HepG2 (cell line): Measurements from ENCODE around the gene THBD. TPM values are rescaled to one million over a fixed set of nuclear protein-coding genes. Genes with fewer than 3 reads are reported as not detected.

Experiments used
- ATAC-seq: fragments of 200-7000 bp; cut with Tn5 transposase; 3 replicates; pipeline ENCODE4 v1.9.1; 2020; ENCODE audit warnings: mild to moderate bottlenecking, moderate library complexity
- BruUV-seq: library from RNA; stranded (reverse); fragments of 400-500 nt; replicated peaks from 2 replicates; lab custom pipeline; 2021; lab: Mats Ljungman, UMichigan
- CTCF ChIA-PET: fragments of 300-600 bp; formaldehyde crosslinking; extraction: SDS; loops from one replicate; lab custom pipeline; 2021; ENCODE audit warnings: low total read pairs, inconsistent platforms, low intra/inter-chr PET ratio; lab: Yijun Ruan, JAX
- POLR2A ChIA-PET: fragments of 350-600 bp; sonication (Branson Sonifier 250); formaldehyde crosslinking; loops from one replicate; lab custom pipeline; 2020; ENCODE audit warnings: antibody characterized with exemption, inconsistent platforms; lab: Yijun Ruan, JAX
- DNase-seq: peaks from one replicate; pipeline ENCODE4 v3.0.0-alpha.2; 2015; ENCODE audit warnings: low spot score
- FAIRE-seq: peaks from 3 replicates; lab custom pipeline; 2011; peaks lifted over from hg19 to GRCh38; lab: Jason Lieb, UNC
- H2AFZ ChIP-seq: one replicate; pipeline ENCODE4 v1.6.1; 2011; ENCODE audit warnings: low read length, inconsistent platforms
- H3K27ac ChIP-seq: fragments of 300-600 bp; 3 replicates; pipeline ENCODE4 v1.8.0; 2011; ENCODE audit warnings: mixed run types, mild to moderate bottlenecking, mixed read lengths, low read length, inconsistent platforms; ENCODE audit not compliant: insufficient read depth; ENCODE audit errors: extremely low read length
- H3K27me3 ChIP-seq, 2 experiments: fragments of 200-600 bp in 1 of 2; 2 replicates in 1 of 2; 3 replicates in 1 of 2; pipeline versions ENCODE4 v1.6.0 to v1.8.0; 2011; ENCODE audit warnings: low read length in 2 of 2, mild to moderate bottlenecking in 2 of 2, moderate library complexity in 2 of 2, inconsistent platforms in 1 of 2; ENCODE audit not compliant: insufficient read depth in 2 of 2, control insufficient read depth in 1 of 2
- H3K36me3 ChIP-seq, 2 experiments: fragments of 200-600 bp in 1 of 2; replicated peaks in 1 of 2; 2 replicates in 1 of 2; 3 replicates in 1 of 2; pipeline versions ENCODE4 v1.5.1 to v1.8.0; 2011; ENCODE audit warnings: low read length in 2 of 2, inconsistent platforms in 1 of 2; ENCODE audit not compliant: insufficient read depth in 2 of 2, control insufficient read depth in 1 of 2
- H3K4me1 ChIP-seq: 2 replicates; pipeline ENCODE4 v1.5.1; 2012; ENCODE audit warnings: low read length, inconsistent platforms; ENCODE audit not compliant: insufficient read depth
- H3K4me2 ChIP-seq: 2 replicates; pipeline ENCODE4 v1.6.0; 2011; ENCODE audit warnings: low read depth, low read length, inconsistent platforms
- H3K4me3 ChIP-seq, 3 experiments: fragments of 200-600 bp in 1 of 3; sonication (generic), shearing (Covaris generic) in 1 of 3; replicated peaks in 1 of 3; 2 replicates each; pipeline ENCODE4 v1.5.1; 2011 to 2016; ENCODE audit warnings: low read length in 3 of 3, inconsistent platforms in 2 of 3, low read depth in 2 of 3, mild to moderate bottlenecking in 2 of 3, control low read depth in 1 of 3, mixed read lengths in 1 of 3; ENCODE audit not compliant: insufficient read depth in 1 of 3
- H3K79me2 ChIP-seq: one replicate; pipeline ENCODE4 v1.6.1; 2011; ENCODE audit warnings: low read length, inconsistent platforms; ENCODE audit not compliant: insufficient read depth
- H3K9ac ChIP-seq: 2 replicates; pipeline ENCODE4 v1.6.0; 2011; ENCODE audit warnings: mild to moderate bottlenecking, low read depth, low read length, inconsistent platforms; ENCODE audit not compliant: insufficient read depth
- H3K9me3 ChIP-seq: 2 replicates; pipeline ENCODE4 v1.5.1; 2012; ENCODE audit warnings: mild to moderate bottlenecking, low read length
- H4K20me1 ChIP-seq: 2 replicates; pipeline ENCODE4 v1.6.0; 2011; ENCODE audit warnings: inconsistent platforms, mild to moderate bottlenecking, low read length, moderate library complexity; ENCODE audit not compliant: insufficient read depth
- CREB1 ChIP-seq, 2 experiments: fragments of 450-650 bp in 1 of 2; IDR thresholded peaks; 2 replicates each; pipeline ENCODE4 v1.6.1; 2016 to 2017; ENCODE audit warnings: control low read depth in 1 of 2, mild to moderate bottlenecking in 1 of 2, missing compliant biosample characterization in 1 of 2, missing genetic modification characterization in 1 of 2
- HINFP ChIP-seq: sonication (generic); formaldehyde crosslinking; IDR thresholded peaks from 2 replicates; pipeline ENCODE4 v1.4.0; 2020; ENCODE audit warnings: low read depth, mild to moderate bottlenecking, missing genetic modification reagents
- HMG20A ChIP-seq: IDR thresholded peaks from 2 replicates; pipeline ENCODE4 v1.6.1; 2016; ENCODE audit warnings: borderline replicate concordance
- IRX3 ChIP-seq: sonication (generic); formaldehyde crosslinking; IDR thresholded peaks from 2 replicates; pipeline ENCODE4 v1.8.1; 2023; ENCODE audit warnings: mild to moderate bottlenecking, low read depth, missing genetic modification reagents, borderline replicate concordance
- MED13 ChIP-seq: sonication (generic); formaldehyde crosslinking; IDR thresholded peaks from 2 replicates; pipeline ENCODE4 v1.5.0; 2020; ENCODE audit warnings: missing genetic modification reagents
- NKX3-1 ChIP-seq: sonication (generic); formaldehyde crosslinking; IDR thresholded peaks from 2 replicates; pipeline ENCODE4 v1.5.0; 2020; ENCODE audit warnings: missing genetic modification reagents
- U2AF2 ChIP-seq: fragments of 200-400 bp; formaldehyde crosslinking; IDR thresholded peaks from 2 replicates; pipeline ENCODE4 v1.6.1; 2017; ENCODE audit warnings: low read depth, mild to moderate bottlenecking, low read length
- YEATS4 ChIP-seq: sonication (generic); formaldehyde crosslinking; IDR thresholded peaks from 2 replicates; pipeline ENCODE4 v1.4.0; 2020; ENCODE audit warnings: missing genetic modification reagents, borderline replicate concordance
- ZC3H13 ChIP-seq: sonication (generic); formaldehyde crosslinking; IDR thresholded peaks from 2 replicates; pipeline ENCODE4 v1.8.1; 2023; ENCODE audit warnings: mild to moderate bottlenecking, missing genetic modification reagents, moderate library complexity
- ZFP36L2 ChIP-seq: sonication (generic); formaldehyde crosslinking; IDR thresholded peaks from 2 replicates; pipeline ENCODE4 v1.4.0; 2020; ENCODE audit warnings: missing genetic modification reagents
- ZHX1 ChIP-seq: sonication (generic); formaldehyde crosslinking; IDR thresholded peaks from 2 replicates; pipeline ENCODE4 v1.8.1; 2022; ENCODE audit warnings: low read depth, mild to moderate bottlenecking, missing genetic modification reagents
- WGBS: methylation state at CpG from one replicate; pipeline ENCODE4 v1.1.6; 2017; ENCODE audit warnings: low lambda C conversion rate; 5-methylcytosine and 5-hydroxymethylcytosine counted together
- in situ Hi-C: cut with HindIII; loops from 2 replicates; pipeline ENCODE4 v1.10.0; 2017; ENCODE audit warnings: low pct_unique_long_range_greater_than_20kb; ENCODE audit not compliant: extremely low pct_ligation_motif_present
- intact Hi-C: fragments of 100-400 bp; cut with micrococcal nuclease; formaldehyde crosslinking; loops from one replicate; pipeline ENCODE4 v1.10.0; 2022; ENCODE audit not compliant: unreplicated experiment
- polyA plus RNA-seq, 8 experiments: library from polyadenylated mRNA; depleted of rRNA in 3 of 8; stranded (reverse) in 7 of 8; unstranded in 1 of 8; fragments of >200 nt; fragmentation: Illumina TruSeq in 4 of 8; extraction: Trizol in 4 of 8; gene quantifications; 2 replicates each; pipeline versions ENCODE4 v1.2.1 to v1.2.3, GENCODE V29; 2011 to 2016; ENCODE audit warnings: low read depth in 4 of 8, missing spikeins in 1 of 8, mixed read lengths in 1 of 8; ENCODE audit not compliant: insufficient read depth in 1 of 8
- total RNA-seq, 5 experiments: library from RNA; depleted of rRNA; stranded (reverse); fragments of >200 nt; fragmentation: Illumina TruSeq; extraction: Trizol; gene quantifications; 2 replicates each; pipeline ENCODE4 v1.2.3, GENCODE V29; 2016; ENCODE audit warnings: low read depth in 1 of 5

THBD gene
- total and polyA plus RNA-seq, 2 of the 13 experiments (the other 11 are each of a cell fraction or from before 2014, with no cell fraction given) = 0.03 TPM; not detected in 1

GRCh38 chr20:23022849-23023248 lies 26.6 kb downstream of the THBD start (continued):
- no peak for TF ChIP-seq ZC3H13 (CRISPR knock-in tag)

GRCh38 chr20:23021951-23022350 lies 27.5 kb downstream of the THBD start:
- no peak overlapping the region for H3K9ac ChIP-seq
- peaks cover 1 to 3% of the 10 kb centered on the region in 2 experiments; a peak in 1 of 5 replicates for H3K27me3 ChIP-seq
- no peaks in the 10 kb centered on the region for H3K9me3 ChIP-seq
- TF ChIP-seq U2AF2 (no peak), IRX3 (CRISPR knock-in tag) (no peak), ZFP36L2 (CRISPR knock-in tag) (no peak), CREB1 (IDR thresholded peaks at IDR 0.05) (peak; percentile 53; the same call in 1 of the 2 replicates), CREB1 (CRISPR knock-in tag; IDR thresholded peaks at IDR 0.05) (no peak), NKX3-1 (CRISPR knock-in tag) (no peak)
- no peaks in the 10 kb centered on the region for H3K79me2 ChIP-seq
- DNase-seq (no peak), FAIRE-seq (no peak), ATAC-seq (no peak)
- H3K36me3 ChIP-seq = no peaks in the 10 kb centered on the region
- ChIA-PET POLR2A (no interaction called here), CTCF (no interaction called here)
- H2AFZ ChIP-seq = no peak overlapping the region
- no peak overlapping the region for H3K4me3 ChIP-seq
- no peak overlapping the region for H3K4me2 ChIP-seq
- no peak overlapping the region for H3K27ac ChIP-seq
- in situ Hi-C loops (no loop called here), intact Hi-C loops (no loop called here)
- no peaks in the 10 kb centered on the region for H4K20me1 ChIP-seq
- 2% methylated on average over 5 of the region's 5 CpGs for WGBS
- H3K4me1 ChIP-seq = no peaks in the 10 kb centered on the region
- no TSS peak for BruUV-seq

- Histone ChIP-seq H3K9me3 (no peaks in the 10 kb centered on the region), H2AFZ (no peak overlapping the region), H3K4me3 (no peak overlapping the region), H3K4me2 (no peak overlapping the region), H4K20me1 (no peaks in the 10 kb centered on the region), H3K9ac (no peak overlapping the region), H3K27me3 (peaks cover 1 to 3% of the 10 kb centered on the region in 2 experiments; a peak in 1 of 5 replicates), H3K36me3 (no peaks in the 10 kb centered on the region), H3K4me1 (no peaks in the 10 kb centered on the region), H3K27ac (no peak overlapping the region), H3K79me2 (no peaks in the 10 kb centered on the region)
- BruUV-seq = no TSS peak
- DNase-seq = no peak
- intact Hi-C loops (no loop called here), in situ Hi-C loops (no loop called here)
- POLR2A ChIA-PET = no interaction called here
- CTCF ChIA-PET = no interaction called here
- no peak for FAIRE-seq
- no peak for ATAC-seq
- WGBS = 21% methylated on average over 1 of the region's 1 CpG
- no peak for TF ChIP-seq HINFP (CRISPR knock-in tag)
- TF ChIP-seq HMG20A = no peak
- no peak for TF ChIP-seq ZHX1
- no peak for TF ChIP-seq MED13 (CRISPR knock-in tag)
- TF ChIP-seq YEATS4 = no peak
Observed at GRCh38 chr20:23021541-23021940, 27.9 kb downstream of the THBD start.
